Activated CD4-positive, CD25-positive, alpha-beta regulatory T cell treated with anti-CD3 and anti-CD28 coated beads, Interleukin-2, amount 50 U/mL, for 16 hours (primary cell): Measurements from ENCODE around the gene SPACA4.

Experiments
- DNase-seq: peaks from one replicate; pipeline ENCODE4 v3.0.0-alpha.2; 2020; ENCODE audit warnings: low read depth, low spot score

SPACA4 gene

DNA sequence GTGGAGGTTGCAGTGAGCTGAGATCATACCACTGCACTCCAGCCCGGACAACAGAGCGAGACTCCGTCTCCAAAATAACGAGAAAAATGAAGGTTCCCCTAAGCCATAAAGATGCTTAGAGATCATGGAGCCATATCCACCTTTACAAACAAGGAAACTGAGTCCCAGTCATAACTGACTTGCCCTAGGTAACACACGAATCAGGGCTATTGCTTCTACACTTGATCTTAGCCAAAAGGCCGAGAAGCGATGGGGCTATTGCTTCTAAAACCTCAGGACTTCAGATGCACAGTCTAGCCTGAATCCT, 27.4 kb downstream of the SPACA4 start:
- DNase-seq = no peak

- DNase-seq = peak; percentile 85
Measured at GRCh38 chr19:48634424-48635262, 28.1 kb downstream of the SPACA4 start.

- peak; percentile 68 for DNase-seq
Measured at GRCh38 chr19:48635263-48635965, 28.9 kb downstream of the SPACA4 start.

- DNase-seq = no peak
Measured at GRCh38 chr19:48635966-48636858, 29.7 kb downstream of the SPACA4 start.

GRCh38 chr19:48636859-48637448, 30.4 kb downstream of the SPACA4 start, which contains the start of gene DBP:
Gene DBP, minus strand, starts transcription at chr19:48637379. Its CDS starts 385 bp downstream, at chr19:48636994.
- DNase-seq = no peak

- DNase-seq = peak; percentile 100
Measured at GRCh38 chr19:48637449-48637947, 31.0 kb downstream of the SPACA4 start.

- peak; percentile 72 for DNase-seq
Measured at GRCh38 chr19:48637948-48638830, 31.6 kb downstream of the SPACA4 start.

GRCh38 chr19:48638831-48639381, 32.4 kb downstream of the SPACA4 start:
- no peak for DNase-seq

DNA sequence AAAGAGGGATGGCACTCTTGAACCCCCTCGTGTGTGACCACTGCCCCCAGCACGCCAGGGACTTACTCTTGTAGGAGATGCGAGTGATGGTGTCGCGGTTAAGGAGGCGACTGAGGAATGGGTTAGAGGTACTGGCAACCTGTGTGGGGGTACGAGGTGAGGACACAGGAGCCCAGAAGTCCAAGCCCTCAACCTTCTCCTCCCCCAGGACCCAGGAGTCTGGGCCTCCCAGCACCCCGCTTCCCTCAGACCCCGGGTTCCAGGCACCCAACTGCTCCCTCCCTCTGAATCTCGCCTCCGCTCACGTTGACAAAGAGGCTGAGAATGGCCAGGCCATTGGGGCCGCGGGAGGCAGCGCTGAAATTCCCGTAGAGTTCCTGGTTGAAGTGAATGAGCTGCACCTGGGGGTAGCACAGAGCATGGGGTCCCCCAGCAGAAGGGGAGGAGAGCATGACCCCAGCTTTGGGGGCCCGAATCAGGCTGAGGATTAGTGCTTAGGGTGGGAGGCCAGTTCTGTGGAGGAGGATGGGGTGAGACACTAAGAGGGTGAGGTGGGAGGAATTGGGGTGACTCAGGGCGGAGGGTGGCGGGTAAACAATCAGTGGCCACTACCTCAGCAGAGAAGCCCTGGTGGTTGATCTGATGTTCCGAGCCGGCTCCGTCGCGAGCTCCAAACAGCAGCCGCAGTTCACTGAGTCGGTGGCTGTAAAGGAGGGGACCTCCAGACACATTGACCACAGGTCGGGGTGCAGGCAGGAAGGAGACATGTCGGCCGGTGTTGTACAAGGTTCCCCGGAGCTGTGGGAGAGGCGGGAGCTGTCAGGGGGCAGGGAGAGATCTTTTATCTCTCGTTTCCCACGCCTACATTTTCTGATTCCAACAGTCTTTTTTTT, 33.2 kb downstream of the SPACA4 start:
- DNase-seq = no peak

DNA sequence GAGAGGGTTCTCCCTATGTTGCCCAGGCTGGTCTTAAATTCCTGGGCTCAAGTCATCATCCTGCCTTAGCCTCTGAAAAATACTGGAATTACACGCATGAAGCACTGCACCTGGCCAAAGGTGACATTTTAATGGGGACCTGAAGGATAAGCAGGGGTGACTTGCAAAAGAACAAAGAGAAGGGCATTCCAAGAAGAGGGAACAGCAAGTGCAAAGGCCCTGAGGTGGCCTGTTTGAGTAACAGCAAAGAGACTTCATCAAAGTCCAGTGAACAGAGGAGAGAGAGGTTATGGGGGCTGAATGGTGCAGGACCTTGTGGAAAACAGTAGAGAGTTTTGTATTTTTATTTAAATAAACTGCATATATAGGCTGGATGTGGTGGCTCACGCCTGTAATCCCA, 35.3 kb downstream of the SPACA4 start:
- no peak for DNase-seq

DNA sequence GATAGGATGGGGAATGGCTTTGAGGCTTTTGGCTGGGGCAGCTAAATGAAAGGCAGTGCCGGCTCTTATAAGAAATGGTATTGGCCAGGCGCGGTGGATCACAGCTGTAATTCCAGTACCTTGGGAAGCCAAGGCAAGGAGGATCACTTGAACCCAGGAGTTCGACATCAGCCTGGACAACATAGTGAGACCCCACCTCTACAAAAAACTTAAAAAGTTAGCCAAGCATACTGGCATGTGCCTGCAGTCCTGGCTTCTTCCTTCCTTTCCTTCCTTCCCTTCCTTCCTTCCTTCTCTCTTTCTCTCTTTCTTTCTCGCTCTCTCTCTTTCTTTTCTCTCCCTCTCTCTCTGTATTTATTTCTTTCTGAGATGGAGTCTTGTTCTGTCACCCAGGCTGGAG, 36.3 kb downstream of the SPACA4 start:
- no peak for DNase-seq

DNA sequence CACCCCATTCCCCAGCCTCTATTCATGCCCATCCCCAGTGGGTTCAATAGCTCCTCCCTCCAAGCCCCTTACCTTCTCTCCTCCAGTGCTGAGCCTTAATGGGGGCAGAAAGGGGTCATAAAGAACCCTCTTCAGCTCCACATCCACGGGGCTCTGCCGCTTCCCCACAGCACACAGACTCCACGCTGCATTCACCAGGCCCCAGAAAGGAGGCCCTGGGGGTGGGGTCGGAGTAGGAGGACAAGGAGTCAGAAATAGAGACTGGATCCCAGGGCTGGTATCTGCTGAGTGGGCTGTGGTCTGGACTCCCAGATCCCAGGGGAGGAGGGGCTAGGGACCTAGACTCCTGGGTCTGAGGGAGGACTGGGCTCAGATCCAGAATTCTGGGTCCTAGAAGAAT, 37.8 kb downstream of the SPACA4 start:
- no peak for DNase-seq

DNA sequence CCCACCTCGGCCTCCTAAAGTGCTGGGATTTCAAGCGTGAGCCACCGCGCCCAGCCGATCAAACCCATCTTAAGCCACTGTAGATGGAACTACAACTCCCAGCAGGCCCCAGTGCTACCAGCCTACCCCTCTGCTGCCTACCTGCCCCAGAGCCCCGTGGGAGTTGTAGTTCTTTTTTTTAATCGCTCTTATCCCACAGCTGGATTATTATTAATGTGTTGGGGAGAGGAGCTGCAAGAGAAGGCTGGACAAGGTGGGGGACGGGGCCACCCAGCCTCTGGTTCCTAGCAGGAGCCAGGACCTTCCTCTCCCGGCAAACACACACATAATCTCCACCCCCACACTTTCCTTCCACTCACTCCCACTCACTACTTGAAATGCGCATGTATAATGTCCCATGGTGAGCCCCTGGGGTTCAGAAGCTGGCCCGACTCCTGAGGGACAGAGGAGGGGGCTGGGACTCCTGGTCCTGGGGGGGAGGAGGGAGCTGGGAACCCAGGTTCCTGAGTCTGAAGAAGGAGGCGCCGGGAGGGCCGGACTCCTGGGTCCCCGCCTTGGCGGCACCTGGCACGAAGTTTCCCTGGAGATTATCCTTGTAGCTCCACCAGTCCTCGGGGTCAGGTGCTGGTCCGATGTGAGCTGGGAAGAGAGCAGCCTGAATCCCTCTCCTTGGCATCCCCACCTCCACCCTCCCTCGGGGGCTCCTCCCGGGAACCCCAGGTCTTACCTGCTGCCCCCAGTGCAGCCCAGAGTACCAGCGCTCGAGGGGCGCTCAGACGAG, 38.5 kb downstream of the SPACA4 start:
- peak; percentile 51 for DNase-seq

- DNase-seq = no peak
Measured at GRCh38 chr19:48645620-48646000, 39.1 kb downstream of the SPACA4 start.

- DNase-seq = peak; percentile 83
Measured at GRCh38 chr19:48646001-48646721, 39.6 kb downstream of the SPACA4 start, which contains the start of gene CA11. Gene CA11, minus strand, starts transcription at chr19:48646187. Its CDS starts 555 bp downstream, at chr19:48645632.

GRCh38 chr19:48646722-48647216, 40.2 kb downstream of the SPACA4 start:
- DNase-seq = no peak

DNA sequence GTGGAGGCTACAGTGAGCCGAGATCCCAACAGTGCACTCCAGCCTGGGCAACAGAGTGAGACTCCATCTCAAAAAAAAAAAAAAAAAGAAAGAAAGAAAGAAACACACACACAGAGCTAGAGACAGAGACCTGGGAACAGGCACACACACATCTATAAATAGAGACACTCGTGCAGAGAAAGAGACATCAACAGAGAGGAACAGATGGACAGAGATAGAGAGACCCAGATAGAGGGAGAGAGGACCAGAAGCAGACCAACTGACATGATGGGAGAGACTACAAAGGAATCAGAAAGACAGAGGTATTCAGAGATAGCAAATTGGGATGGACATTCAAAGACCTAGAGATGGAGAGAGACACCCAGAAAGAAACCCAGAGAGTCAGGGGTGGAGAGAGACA, 41.6 kb downstream of the SPACA4 start:
- DNase-seq = no peak
